ENCODE data around the gene EGFL7.

DNA sequence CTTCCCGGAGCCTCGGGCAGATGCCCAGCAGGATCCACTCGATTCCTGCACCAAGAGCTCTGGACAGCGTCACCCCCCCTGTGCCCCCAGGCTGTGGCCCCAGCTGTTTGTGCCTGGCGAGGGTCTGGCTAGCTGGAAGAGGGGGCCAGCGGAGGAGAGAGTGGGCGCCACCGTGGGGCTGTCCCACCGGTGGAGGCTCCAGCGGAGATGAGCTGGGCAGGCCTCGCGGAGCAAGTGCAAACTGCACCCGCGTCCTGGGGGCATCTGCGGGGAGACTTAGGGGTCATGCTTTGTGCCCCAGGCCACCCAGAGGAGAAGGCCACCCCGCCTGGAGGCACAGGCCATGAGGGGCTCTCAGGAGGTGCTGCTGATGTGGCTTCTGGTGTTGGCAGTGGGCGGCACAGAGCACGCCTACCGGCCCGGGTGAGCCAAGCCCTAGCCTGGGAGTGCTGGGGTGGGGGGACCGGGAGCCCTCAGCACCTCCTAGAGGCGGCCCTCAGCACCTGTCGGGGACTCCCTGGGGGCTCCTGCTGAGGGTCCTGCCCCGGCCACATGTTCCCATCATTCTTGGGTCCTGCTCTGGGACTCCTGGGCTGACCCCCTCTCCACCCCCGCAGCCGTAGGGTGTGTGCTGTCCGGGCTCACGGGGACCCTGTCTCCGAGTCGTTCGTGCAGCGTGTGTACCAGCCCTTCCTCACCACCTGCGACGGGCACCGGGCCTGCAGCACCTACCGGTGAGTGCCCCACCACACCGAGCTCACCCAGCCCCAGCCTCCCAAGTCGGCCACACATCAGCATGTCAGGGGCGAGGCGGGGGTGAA is 5.4 kb downstream of the EGFL7 start:
- TF ChIP-seq, protein P1, sequence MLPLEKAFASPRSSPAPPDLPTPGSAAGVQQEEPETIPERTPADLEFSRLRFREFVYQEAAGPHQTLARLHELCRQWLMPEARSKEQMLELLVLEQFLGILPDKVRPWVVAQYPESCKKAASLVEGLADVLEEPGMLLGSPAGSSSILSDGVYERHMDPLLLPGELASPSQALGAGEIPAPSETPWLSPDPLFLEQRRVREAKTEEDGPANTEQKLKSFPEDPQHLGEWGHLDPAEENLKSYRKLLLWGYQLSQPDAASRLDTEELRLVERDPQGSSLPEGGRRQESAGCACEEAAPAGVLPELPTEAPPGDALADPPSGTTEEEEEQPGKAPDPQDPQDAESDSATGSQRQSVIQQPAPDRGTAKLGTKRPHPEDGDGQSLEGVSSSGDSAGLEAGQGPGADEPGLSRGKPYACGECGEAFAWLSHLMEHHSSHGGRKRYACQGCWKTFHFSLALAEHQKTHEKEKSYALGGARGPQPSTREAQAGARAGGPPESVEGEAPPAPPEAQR (CRISPR knock-in tag; IDR thresholded peaks at IDR 0.05) = no peak
- TF ChIP-seq, protein P2, sequence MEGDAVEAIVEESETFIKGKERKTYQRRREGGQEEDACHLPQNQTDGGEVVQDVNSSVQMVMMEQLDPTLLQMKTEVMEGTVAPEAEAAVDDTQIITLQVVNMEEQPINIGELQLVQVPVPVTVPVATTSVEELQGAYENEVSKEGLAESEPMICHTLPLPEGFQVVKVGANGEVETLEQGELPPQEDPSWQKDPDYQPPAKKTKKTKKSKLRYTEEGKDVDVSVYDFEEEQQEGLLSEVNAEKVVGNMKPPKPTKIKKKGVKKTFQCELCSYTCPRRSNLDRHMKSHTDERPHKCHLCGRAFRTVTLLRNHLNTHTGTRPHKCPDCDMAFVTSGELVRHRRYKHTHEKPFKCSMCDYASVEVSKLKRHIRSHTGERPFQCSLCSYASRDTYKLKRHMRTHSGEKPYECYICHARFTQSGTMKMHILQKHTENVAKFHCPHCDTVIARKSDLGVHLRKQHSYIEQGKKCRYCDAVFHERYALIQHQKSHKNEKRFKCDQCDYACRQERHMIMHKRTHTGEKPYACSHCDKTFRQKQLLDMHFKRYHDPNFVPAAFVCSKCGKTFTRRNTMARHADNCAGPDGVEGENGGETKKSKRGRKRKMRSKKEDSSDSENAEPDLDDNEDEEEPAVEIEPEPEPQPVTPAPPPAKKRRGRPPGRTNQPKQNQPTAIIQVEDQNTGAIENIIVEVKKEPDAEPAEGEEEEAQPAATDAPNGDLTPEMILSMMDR (IDR thresholded peaks at IDR 0.05) = no peak
- TF ChIP-seq, protein P3, sequence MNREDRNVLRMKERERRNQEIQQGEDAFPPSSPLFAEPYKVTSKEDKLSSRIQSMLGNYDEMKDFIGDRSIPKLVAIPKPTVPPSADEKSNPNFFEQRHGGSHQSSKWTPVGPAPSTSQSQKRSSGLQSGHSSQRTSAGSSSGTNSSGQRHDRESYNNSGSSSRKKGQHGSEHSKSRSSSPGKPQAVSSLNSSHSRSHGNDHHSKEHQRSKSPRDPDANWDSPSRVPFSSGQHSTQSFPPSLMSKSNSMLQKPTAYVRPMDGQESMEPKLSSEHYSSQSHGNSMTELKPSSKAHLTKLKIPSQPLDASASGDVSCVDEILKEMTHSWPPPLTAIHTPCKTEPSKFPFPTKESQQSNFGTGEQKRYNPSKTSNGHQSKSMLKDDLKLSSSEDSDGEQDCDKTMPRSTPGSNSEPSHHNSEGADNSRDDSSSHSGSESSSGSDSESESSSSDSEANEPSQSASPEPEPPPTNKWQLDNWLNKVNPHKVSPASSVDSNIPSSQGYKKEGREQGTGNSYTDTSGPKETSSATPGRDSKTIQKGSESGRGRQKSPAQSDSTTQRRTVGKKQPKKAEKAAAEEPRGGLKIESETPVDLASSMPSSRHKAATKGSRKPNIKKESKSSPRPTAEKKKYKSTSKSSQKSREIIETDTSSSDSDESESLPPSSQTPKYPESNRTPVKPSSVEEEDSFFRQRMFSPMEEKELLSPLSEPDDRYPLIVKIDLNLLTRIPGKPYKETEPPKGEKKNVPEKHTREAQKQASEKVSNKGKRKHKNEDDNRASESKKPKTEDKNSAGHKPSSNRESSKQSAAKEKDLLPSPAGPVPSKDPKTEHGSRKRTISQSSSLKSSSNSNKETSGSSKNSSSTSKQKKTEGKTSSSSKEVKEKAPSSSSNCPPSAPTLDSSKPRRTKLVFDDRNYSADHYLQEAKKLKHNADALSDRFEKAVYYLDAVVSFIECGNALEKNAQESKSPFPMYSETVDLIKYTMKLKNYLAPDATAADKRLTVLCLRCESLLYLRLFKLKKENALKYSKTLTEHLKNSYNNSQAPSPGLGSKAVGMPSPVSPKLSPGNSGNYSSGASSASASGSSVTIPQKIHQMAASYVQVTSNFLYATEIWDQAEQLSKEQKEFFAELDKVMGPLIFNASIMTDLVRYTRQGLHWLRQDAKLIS (CRISPR knock-in tag; IDR thresholded peaks at IDR 0.05; ENCODE audit: borderline replicate concordance) = no peak
- TF ChIP-seq, protein P4, sequence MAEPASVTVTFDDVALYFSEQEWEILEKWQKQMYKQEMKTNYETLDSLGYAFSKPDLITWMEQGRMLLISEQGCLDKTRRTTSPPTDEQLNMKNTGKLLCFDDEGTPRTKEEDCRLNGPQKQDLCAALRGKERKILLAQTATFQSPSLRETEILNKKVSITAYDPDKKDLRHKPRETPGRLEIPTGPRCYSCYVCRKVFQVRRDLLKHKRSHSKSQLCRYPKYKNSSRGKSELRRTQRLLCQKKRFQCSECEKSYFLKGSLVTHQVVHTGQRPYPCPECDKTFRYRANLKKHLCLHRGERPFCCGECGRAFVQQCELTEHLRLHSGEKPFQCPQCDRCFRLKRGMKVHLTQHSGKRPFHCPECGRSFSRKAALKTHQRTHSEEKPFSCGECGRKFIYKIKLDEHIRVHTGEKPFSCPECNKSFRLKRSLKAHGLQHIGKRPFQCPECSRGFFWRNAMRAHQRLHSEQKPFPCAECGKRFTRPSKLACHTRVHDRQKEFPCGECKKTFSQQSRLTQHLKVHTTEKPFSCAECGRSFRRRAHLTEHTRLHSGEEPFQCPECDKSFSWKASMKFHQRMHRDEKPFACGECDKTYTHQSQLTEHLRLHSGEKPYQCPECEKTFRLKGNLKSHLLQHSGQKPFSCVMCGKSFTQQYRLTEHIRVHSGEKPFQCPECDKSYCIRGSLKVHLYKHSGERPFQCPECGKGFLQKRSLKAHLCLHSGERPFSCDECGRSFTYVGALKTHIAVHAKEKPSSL (CRISPR knock-in tag; conservative IDR thresholded peaks at IDR 0.05) = no peak
- TF ChIP-seq, protein P5, sequence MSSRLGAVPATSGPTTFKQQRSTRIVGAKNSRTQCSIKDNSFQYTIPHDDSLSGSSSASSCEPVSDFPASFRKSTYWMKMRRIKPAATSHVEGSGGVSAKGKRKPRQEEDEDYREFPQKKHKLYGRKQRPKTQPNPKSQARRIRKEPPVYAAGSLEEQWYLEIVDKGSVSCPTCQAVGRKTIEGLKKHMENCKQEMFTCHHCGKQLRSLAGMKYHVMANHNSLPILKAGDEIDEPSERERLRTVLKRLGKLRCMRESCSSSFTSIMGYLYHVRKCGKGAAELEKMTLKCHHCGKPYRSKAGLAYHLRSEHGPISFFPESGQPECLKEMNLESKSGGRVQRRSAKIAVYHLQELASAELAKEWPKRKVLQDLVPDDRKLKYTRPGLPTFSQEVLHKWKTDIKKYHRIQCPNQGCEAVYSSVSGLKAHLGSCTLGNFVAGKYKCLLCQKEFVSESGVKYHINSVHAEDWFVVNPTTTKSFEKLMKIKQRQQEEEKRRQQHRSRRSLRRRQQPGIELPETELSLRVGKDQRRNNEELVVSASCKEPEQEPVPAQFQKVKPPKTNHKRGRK (CRISPR knock-in tag; IDR thresholded peaks at IDR 0.05; ENCODE audit: borderline replicate concordance) = no peak
- TF ChIP-seq RELA (CRISPR knock-in tag; IDR thresholded peaks at IDR 0.05; ENCODE audit: borderline replicate concordance) (no peak), TEAD4 (CRISPR knock-in tag; IDR thresholded peaks at IDR 0.05) (no peak)
